PC-3 (cell line): Measurements from ENCODE around the gene CRABP1. TPM values are rescaled to one million over a fixed set of nuclear protein-coding genes. Genes with fewer than 3 reads are reported as not detected.

Experiments
- ATAC-seq: fragments of 200-7000 bp; cut with Tn5 transposase; 2 replicates; pipeline ENCODE4 v1.9.1; 2020; ENCODE audit warnings: mild to moderate bottlenecking, moderate library complexity
- BruUV-seq: library from RNA; stranded (reverse); fragments of 400-500 nt; replicated peaks from 2 replicates; lab custom pipeline; 2021; lab: Mats Ljungman, UMichigan
- CTCF ChIA-PET: fragments of 300-600 bp; sonication (Branson Sonifier 250); formaldehyde crosslinking; loops from one replicate; lab custom pipeline; 2022; ENCODE audit warnings: antibody characterized with exemption; lab: Charles Lee
- POLR2A ChIA-PET: fragments of 300-600 bp; sonication (Branson Sonifier 250); formaldehyde crosslinking; loops from one replicate; lab custom pipeline; 2022; ENCODE audit warnings: antibody characterized with exemption; ENCODE audit not compliant: unreplicated experiment; lab: Charles Lee
- DNase-seq: peaks from one replicate; pipeline ENCODE4 v3.0.0-alpha.2; 2015
- H2AFZ ChIP-seq: fragments of 300-600 bp; sonication (generic); 2 replicates; pipeline ENCODE4 v1.6.0; 2016; ENCODE audit warnings: antibody characterized with exemption, low read length
- H3F3A ChIP-seq: fragments of 300-600 bp; sonication (generic); one replicate; pipeline ENCODE4 v1.6.0; 2017; ENCODE audit warnings: antibody characterized with exemption, low read length, control low read depth, mild to moderate bottlenecking; ENCODE audit not compliant: unreplicated experiment
- H3K27ac ChIP-seq: fragments of 300-600 bp; sonication (generic); 2 replicates; pipeline ENCODE4 v1.5.1; 2016; ENCODE audit warnings: mild to moderate bottlenecking, low read length
- H3K27me3 ChIP-seq: fragments of 300-600 bp; sonication (generic); 2 replicates; pipeline ENCODE4 v1.6.1; 2016; ENCODE audit warnings: low read length, mixed read lengths
- H3K36me3 ChIP-seq: fragments of 300-600 bp; sonication (generic); 2 replicates; pipeline ENCODE4 v1.6.1; 2016; ENCODE audit warnings: low read depth, mixed run types, low read length, mixed read lengths
- H3K4me1 ChIP-seq: fragments of 300-600 bp; sonication (generic); 2 replicates; pipeline ENCODE4 v1.5.1; 2016; ENCODE audit warnings: low read length; ENCODE audit not compliant: insufficient read depth
- H3K4me2 ChIP-seq: fragments of 300-600 bp; sonication (generic); 2 replicates; pipeline ENCODE4 v1.6.0; 2016; ENCODE audit warnings: low read length
- H3K4me3 ChIP-seq: fragments of 300-600 bp; sonication (generic); 2 replicates; pipeline ENCODE4 v1.5.1; 2016; ENCODE audit warnings: mild to moderate bottlenecking, low read length, mixed read lengths
- H3K79me2 ChIP-seq: fragments of 300-600 bp; sonication (generic); 2 replicates; pipeline ENCODE4 v1.6.1; 2017; ENCODE audit warnings: low read length, mixed read lengths
- H3K9ac ChIP-seq: fragments of 300-600 bp; sonication (generic); 2 replicates; pipeline ENCODE4 v1.6.0; 2016; ENCODE audit warnings: mild to moderate bottlenecking, low read length
- H3K9me2 ChIP-seq: fragments of 300-600 bp; sonication (generic); replicated peaks from 2 replicates; pipeline ENCODE4 v1.6.1; 2016; ENCODE audit warnings: mixed run types, low read length, mixed read lengths
- H3K9me3 ChIP-seq: fragments of 300-600 bp; sonication (generic); 2 replicates; pipeline ENCODE4 v1.6.1; 2016; ENCODE audit warnings: low read length, mixed read lengths
- H4K20me1 ChIP-seq: fragments of 300-600 bp; sonication (generic); 2 replicates; pipeline ENCODE4 v1.6.1; 2016; ENCODE audit warnings: low read length, mixed read lengths
- CTCF ChIP-seq: fragments of 300-600 bp; sonication (generic); conservative IDR thresholded peaks from 2 replicates; pipeline ENCODE4 v1.5.1; 2017; ENCODE audit warnings: antibody characterized with exemption, low read depth, mild to moderate bottlenecking, low read length
- EZH2 ChIP-seq: fragments of 300-600 bp; sonication (generic); IDR thresholded peaks from one replicate; pipeline ENCODE4 v1.6.1; 2017; ENCODE audit warnings: antibody characterized with exemption, mild to moderate bottlenecking, low read length; ENCODE audit not compliant: unreplicated experiment
- EZH2phosphoT487 ChIP-seq: fragments of 300-600 bp; sonication (generic); IDR thresholded peaks from 2 replicates; pipeline ENCODE4 v1.6.1; 2018; ENCODE audit warnings: mild to moderate bottlenecking, antibody characterized with exemption, low read length, borderline replicate concordance
- intact Hi-C: fragments of 100-400 bp; cut with micrococcal nuclease; formaldehyde crosslinking; loops from 2 replicates; pipeline ENCODE4 v1.9.0; 2023
- total RNA-seq: library from RNA; depleted of rRNA; stranded (reverse); fragments of >200 nt; gene quantifications from 2 replicates; pipeline ENCODE4 v1.2.3, GENCODE V29; 2014

The CRABP1 gene
- total RNA-seq, 1 experiment from 2014 or later: not detected

- Histone ChIP-seq H3K27me3 (no peaks in the 10 kb centered on the region), H2AFZ (no peak overlapping the region), H3K4me3 (no peak overlapping the region), H3K9me3 (no peaks in the 10 kb centered on the region), H3K4me1 (peaks cover 16% of the 10 kb centered on the region), H4K20me1 (no peaks in the 10 kb centered on the region), H3K4me2 (peak overlapping the region; percentile 14; the same call in 1 of the 2 replicates), H3K9me2 (no peaks in the 10 kb centered on the region), H3K9ac (no peak overlapping the region), H3K36me3 (peaks cover 38% of the 10 kb centered on the region; the same call in 1 of the 2 replicates), H3K79me2 (peaks cover 8% of the 10 kb centered on the region), H3F3A (no peaks in the 10 kb centered on the region), H3K27ac (peak overlapping the region; percentile 34)
- DNase-seq (peak; percentile 72), ATAC-seq (peak; percentile 48)
- TF ChIP-seq EZH2: no peak
- no peak for TF ChIP-seq CTCF
- no peak for TF ChIP-seq EZH2phosphoT487
- ChIA-PET POLR2A (no interaction called here), CTCF (no interaction called here)
- BruUV-seq: no TSS peak
- intact Hi-C loops: no loop called here
Observed at GRCh38 chr15:78291698-78292097, 48.5 kb upstream of the CRABP1 start.

GRCh38 chr15:78292219-78292618, 47.9 kb upstream of the CRABP1 start:
- Histone ChIP-seq H3F3A (no peaks in the 10 kb centered on the region), H3K9me2 (no peaks in the 10 kb centered on the region), H3K9me3 (no peaks in the 10 kb centered on the region), H3K27me3 (no peaks in the 10 kb centered on the region), H3K4me3 (no peak overlapping the region), H3K36me3 (peaks cover 38% of the 10 kb centered on the region; the same call in 1 of the 2 replicates), H2AFZ (no peak overlapping the region), H3K4me2 (peak overlapping the region; percentile 14; the same call in 1 of the 2 replicates), H3K9ac (no peak overlapping the region), H4K20me1 (no peaks in the 10 kb centered on the region), H3K27ac (peak overlapping the region; percentile 34), H3K4me1 (peaks cover 16% of the 10 kb centered on the region), H3K79me2 (peaks cover 13% of the 10 kb centered on the region)
- ChIA-PET CTCF (interaction anchor here (0.5 to 0.6 kb wide), 2 partner anchors 161 to 1351 kb away, joined by 3 read pairs; partner anchors contain the start of gene CIB2), POLR2A (no interaction called here)
- ATAC-seq (no peak), DNase-seq (no peak)
- intact Hi-C loops: no loop called here
- BruUV-seq: no TSS peak
- no peak for TF ChIP-seq EZH2phosphoT487

DNA sequence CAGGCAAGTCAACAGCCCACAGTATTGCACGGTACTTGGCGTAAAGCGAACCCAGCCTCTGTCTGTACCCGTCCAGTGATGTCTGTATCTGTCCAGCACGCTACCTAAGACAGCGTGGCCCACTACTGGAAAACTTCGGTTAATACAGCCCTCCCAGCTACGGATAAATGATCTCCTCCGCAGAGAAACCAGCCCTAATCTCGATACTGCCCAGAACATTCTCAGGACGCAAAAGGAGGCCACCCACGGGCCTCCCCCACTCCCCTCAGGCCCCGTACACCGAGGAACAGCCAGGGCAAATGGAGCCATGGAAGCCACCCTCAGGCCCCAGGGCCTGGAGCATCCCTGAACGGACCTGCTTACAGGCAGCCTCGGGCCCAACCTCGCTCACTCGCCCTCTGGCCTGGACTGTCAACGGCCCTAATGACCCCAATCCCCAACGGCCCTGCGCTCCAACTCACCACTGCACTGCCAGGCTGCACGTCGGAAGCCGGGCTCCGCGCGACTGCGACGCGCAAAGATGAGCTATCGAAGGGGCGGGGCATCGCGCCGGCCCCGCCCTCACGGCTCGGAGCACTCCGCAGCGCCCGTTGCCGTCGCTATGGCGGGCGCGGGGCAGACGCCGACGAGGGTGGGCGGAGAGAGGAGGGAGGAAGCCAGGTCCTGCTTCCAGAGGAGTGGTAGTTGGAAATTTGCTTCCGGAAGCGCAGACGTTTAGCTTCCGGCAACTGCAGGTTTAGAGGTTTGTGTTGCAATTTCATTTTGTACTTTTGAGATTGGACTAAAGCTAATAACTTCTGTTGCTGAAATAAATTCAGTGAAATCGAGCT, 40.8 kb upstream of the CRABP1 start, which contains the start of gene SKIC8:
TSS of gene SKIC8 (minus strand) at position 509 of the 830 bp plus-strand sequence. CDS start 3,923 bp downstream, outside the sequence.
- Histone ChIP-seq H3K4me3 (peak within 1 kb of the TSS; percentile 98), H3K79me2 (peaks cover 35% of the 10 kb centered on the region), H3K36me3 (0 out of 2 replicates have a peak, but pooled peaks cover under 1% of the 10 kb centered on the region), H3K9me2 (no peaks in the 10 kb centered on the region), H2AFZ (peak within 1 kb of the TSS; percentile 81), H3F3A (no peaks in the 10 kb centered on the region), H3K4me2 (peak within 1 kb of the TSS; percentile 96), H3K4me1 (peaks cover 33% of the 10 kb centered on the region), H3K9ac (peak within 1 kb of the TSS; percentile 92), H4K20me1 (no peaks in the 10 kb centered on the region), H3K27ac (peak within 1 kb of the TSS; percentile 56), H3K9me3 (no peaks in the 10 kb centered on the region), H3K27me3 (no peaks in the 10 kb centered on the region)
- peak; percentile 96 for DNase-seq
- no peak for TF ChIP-seq CTCF
- TSS peak; percentile 78 for BruUV-seq
- ChIA-PET POLR2A (interaction anchor here (0.6 to 1.0 kb wide), 5 partner anchors 33 to 534 kb away, joined by 3 to 10 read pairs (median 6); partner anchors contain the start of gene CHRNA5), CTCF (interaction anchor here (0.6 to 1.0 kb wide), 2 partner anchors 123 to 453 kb away, joined by 3 to 4 read pairs; no protein-coding TSS in a partner anchor)
- peak; percentile 95 for ATAC-seq
- intact Hi-C loops: no loop called here
